ENCODE data around the gene ERC2.

ERC2 gene

GRCh38 chr3:55459838-55460237, 1008.4 kb downstream of the ERC2 start:
- TF ChIP-seq CTCF (IDR thresholded peaks at IDR 0.05; ENCODE audit: control insufficient read depth, extremely low read depth, insufficient read depth): no peak

More at GRCh38 chr3:55459838-55460237, 1008.4 kb downstream of the ERC2 start:
- H3K4me3 ChIP-seq (ENCODE audit: low read depth, low read length): no peak overlapping the region
- DNase-seq (ENCODE audit: low read depth): no peak

Data from LNCaP clone FGC (cell line).